Gastroesophageal sphincter (tissue), 4 donors: ENCODE results near the gene PTMS. TPM values are rescaled to one million over a fixed set of nuclear protein-coding genes. Genes with fewer than 3 reads are reported as not detected.
A peak's percentile ranks its signal among the peaks of the same experiment; 100 is the strongest.

ENCODE experiments used
- ATAC-seq: fragments of 150-250 bp; one replicate; pipeline ENCODE4 v1.9.1; 2016; ENCODE audit warnings: mild to moderate bottlenecking, moderate library complexity
- H3K27ac ChIP-seq, 4 donors: fragments of 200-600 bp; sonication (generic) in 3 of 4; 1 replicate in 3 of 4; 2 replicates in 1 of 4; pipeline ENCODE4 v1.5.1; 2016 to 2019
- H3K27me3 ChIP-seq: fragments of 200-600 bp; sonication (generic); one replicate; pipeline ENCODE4 v1.5.1; 2019
- H3K36me3 ChIP-seq, 2 donors: fragments of 200-600 bp; sonication (generic); one replicate each; pipeline ENCODE4 v1.5.1; 2019; ENCODE audit warnings: control low read depth in 1 of 2
- H3K4me1 ChIP-seq, 3 donors: fragments of 200-600 bp; sonication (generic); 1 replicate in 2 of 3; 2 replicates in 1 of 3; pipeline ENCODE4 v1.5.1; 2016 to 2019; ENCODE audit warnings: control low read depth in 2 of 3
- H3K4me3 ChIP-seq, 2 donors: fragments of 200-600 bp; sonication (generic); one replicate each; pipeline ENCODE4 v1.5.1; 2019; ENCODE audit warnings: mild to moderate bottlenecking in 1 of 2, moderate library complexity in 1 of 2
- H3K9me3 ChIP-seq, 3 donors: fragments of 200-600 bp; sonication (generic); one replicate each; pipeline ENCODE4 v1.5.1; 2017 to 2019; ENCODE audit warnings: control low read depth in 2 of 3
- CTCF ChIP-seq, 4 experiments: fragments of 200-600 bp in 2 of 4; fragments of 450-650 bp in 2 of 4; sonication (generic) in 1 of 4; IDR thresholded peaks; one replicate each; pipeline ENCODE4 v1.5.1; 2017 to 2019; ENCODE audit warnings: antibody characterized with exemption in 4 of 4, mild to moderate bottlenecking in 2 of 4, moderate library complexity in 2 of 4
- EP300 ChIP-seq: sonication (generic); formaldehyde crosslinking; IDR thresholded peaks from one replicate; pipeline ENCODE4 v1.6.1; 2017; ENCODE audit warnings: antibody characterized with exemption, mild to moderate bottlenecking
- POLR2A ChIP-seq, 2 donors: fragments of 450-650 bp; IDR thresholded peaks; one replicate each; pipeline ENCODE4 v1.6.1; 2017; ENCODE audit warnings: antibody characterized with exemption in 2 of 2, mild to moderate bottlenecking in 2 of 2, moderate library complexity in 1 of 2
- POLR2AphosphoS5 ChIP-seq: sonication (generic); formaldehyde crosslinking; IDR thresholded peaks from one replicate; pipeline ENCODE4 v1.6.1; 2017; ENCODE audit warnings: antibody characterized with exemption
- WGBS, 2 donors: methylation state at CpG; one replicate each; pipeline ENCODE4 v1.1.5; 2018; ENCODE audit warnings: low coverage in 1 of 2; 5-methylcytosine and 5-hydroxymethylcytosine counted together
- total RNA-seq, 4 donors: library from RNA; depleted of rRNA; stranded (reverse); fragments of >200 nt; gene quantifications; one replicate each; pipeline ENCODE4 v1.1.0, GENCODE V29; 2016

Gene PTMS
- total RNA-seq, 4 donors from 2014 or later = 259 to 516 (median 325) TPM

DNA sequence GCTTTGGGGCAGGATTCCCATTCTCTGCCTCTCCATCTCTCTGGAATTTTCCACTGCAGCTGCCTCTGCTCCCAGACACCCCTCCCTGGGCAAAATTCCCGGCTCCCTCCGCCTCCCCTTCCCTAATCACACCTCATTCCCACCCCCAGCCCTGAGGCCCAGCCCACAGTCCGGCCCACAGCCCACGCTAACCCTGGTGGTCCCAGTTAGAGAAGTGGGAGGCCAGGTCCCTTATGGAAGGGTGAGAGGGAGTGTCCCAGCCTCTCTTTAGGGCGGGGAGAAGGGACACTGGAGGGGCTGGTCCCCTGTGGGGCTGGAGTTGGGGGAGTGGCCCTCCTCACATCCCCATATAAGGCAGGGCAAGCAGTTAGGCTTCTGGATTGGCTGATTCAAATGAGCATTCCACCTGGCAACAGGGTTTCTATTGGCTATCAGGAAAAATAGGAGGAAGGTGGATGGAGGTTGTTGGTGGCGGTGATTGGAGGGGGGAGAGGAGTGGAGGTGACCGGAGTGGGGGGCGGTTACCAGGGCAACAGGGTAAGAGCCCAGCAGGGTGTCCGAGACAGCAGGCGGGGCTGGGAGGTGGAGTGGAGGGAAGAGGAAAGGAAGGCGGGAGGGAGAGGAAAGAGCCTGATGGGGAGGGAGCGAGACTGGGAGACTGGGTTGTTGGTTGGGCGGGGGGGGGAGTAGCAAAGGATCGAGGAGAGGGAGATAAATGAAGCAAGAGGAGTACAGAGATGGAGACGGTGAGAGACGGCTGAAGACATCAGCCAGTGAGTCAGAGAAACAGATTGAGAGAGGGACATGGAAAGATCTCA lies 1.9 kb upstream of the PTMS start:
- peak overlapping the region; percentile 16 to 91 for H3K4me3 ChIP-seq
- peak overlapping the region; percentile 93 to 99 (median 97) for H3K27ac ChIP-seq
- TF ChIP-seq POLR2AphosphoS5 = peak; percentile 42
- TF ChIP-seq EP300 = no peak
- no peak for TF ChIP-seq CTCF (IDR thresholded peaks at IDR 0.05)
- TF ChIP-seq POLR2A (IDR thresholded peaks at IDR 0.05) = no peak
- H3K27me3 ChIP-seq = no peaks in the 10 kb centered on the region
- 0 to 1% methylated on average over 7 to 11 of the region's 16 CpGs for WGBS, 2 donors
- no peaks in the 10 kb centered on the region for H3K36me3 ChIP-seq
- H3K9me3 ChIP-seq = no peaks in the 10 kb centered on the region
- peak; percentile 87 for ATAC-seq
- H3K4me1 ChIP-seq = peaks cover 0 to 55% (median 29%) of the 10 kb centered on the region in 3 donors

DNA sequence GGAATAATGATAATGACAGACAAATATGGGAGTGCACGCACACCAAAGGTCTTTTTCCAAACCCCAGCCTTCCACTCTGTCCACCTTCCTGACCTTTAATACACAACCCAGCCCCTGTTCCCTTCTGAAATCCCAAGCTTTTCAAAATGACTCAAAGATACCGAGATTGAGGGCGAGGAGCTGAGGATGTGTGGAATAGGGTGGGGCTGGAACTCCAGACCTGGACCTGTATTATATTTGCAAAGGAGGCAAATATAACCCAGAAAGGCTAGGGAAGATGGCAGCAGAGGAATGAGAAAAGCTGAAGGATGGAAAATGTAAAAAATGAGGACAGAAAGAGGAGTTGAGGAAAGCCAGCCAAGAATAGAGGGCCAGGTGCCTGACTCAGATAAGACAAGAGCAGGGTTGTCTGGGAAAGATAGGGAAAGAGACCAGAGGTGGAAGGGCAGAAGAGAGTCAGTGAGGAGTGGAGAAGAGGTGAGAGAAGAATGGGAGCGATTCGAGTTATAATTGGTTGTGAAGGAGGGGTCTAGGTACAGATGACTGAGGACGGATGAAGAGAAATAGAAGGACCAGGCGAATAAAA lies 1.0 kb upstream of the PTMS start:
- no peaks in the 10 kb centered on the region for H3K9me3 ChIP-seq
- H3K27ac ChIP-seq = peak overlapping the region; percentile 89 to 99 (median 97)
- peaks cover 0 to 9% of the 10 kb centered on the region in 2 donors for H3K36me3 ChIP-seq
- 20 to 40% methylated on average over 5 to 7 of the region's 7 CpGs for WGBS, 2 donors
- H3K4me3 ChIP-seq = peak overlapping the region; percentile 57 to 91
- H3K4me1 ChIP-seq = peaks cover 0 to 64% (median 33%) of the 10 kb centered on the region in 3 donors
- TF ChIP-seq POLR2AphosphoS5 = no peak
- no peak for TF ChIP-seq EP300
- TF ChIP-seq POLR2A (IDR thresholded peaks at IDR 0.05) = no peak
- no peak for TF ChIP-seq CTCF (IDR thresholded peaks at IDR 0.05)
- H3K27me3 ChIP-seq = no peaks in the 10 kb centered on the region
- no peak for ATAC-seq

DNA sequence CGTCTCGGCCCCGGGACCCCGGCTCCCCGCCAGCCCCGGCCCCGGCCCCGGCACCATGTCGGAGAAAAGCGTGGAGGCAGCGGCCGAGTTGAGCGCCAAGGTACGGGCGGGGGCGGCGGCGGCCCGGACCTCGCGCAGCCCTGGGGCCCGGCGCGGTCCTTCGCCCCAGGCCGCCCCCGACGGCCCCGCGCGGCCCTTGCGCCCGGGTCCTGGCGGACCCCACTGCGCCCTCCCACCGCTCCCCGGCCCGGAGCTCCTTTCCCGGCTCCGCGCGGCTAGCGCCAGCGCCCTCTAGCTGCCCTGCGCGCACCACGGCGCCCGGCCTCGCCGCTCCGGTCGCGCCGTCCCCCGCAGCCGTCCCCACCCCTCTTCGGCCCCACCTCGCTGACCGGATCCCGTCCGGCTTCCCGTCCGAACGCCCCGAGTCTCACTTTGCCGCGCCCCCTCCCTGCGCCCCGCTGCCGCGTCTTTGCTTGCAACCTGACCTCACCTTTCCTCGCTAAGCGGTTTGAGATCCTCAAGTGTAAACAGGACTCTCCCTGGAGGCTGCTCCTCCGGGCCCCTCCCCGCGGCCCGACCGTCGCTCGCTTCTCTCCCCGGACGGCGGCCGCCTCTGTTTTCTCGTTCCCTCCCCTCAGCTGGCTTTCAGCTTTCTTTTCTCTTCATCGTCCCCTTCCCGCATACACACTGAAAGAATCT lies 637 bp downstream of the PTMS start:
- TF ChIP-seq POLR2AphosphoS5 = peak; percentile 35
- TF ChIP-seq POLR2A (IDR thresholded peaks at IDR 0.05) = peak; percentile 15 to 16
- peak in 3 of 4 experiments; percentile 85 to 87 (median 87) for TF ChIP-seq CTCF (IDR thresholded peaks at IDR 0.05)
- no peak for TF ChIP-seq EP300
- peaks cover 0 to 22% of the 10 kb centered on the region in 2 donors for H3K36me3 ChIP-seq
- ATAC-seq = peak; percentile 63
- no peaks in the 10 kb centered on the region for H3K27me3 ChIP-seq
- H3K4me1 ChIP-seq = peaks cover 0 to 81% (median 47%) of the 10 kb centered on the region in 3 donors
- peak overlapping the region; percentile 57 to 91 for H3K4me3 ChIP-seq
- 0 to 1% methylated on average over 22 to 32 of the region's 88 CpGs for WGBS, 2 donors
- H3K27ac ChIP-seq = peak overlapping the region; percentile 89 to 99 (median 97)
- no peaks in the 10 kb centered on the region for H3K9me3 ChIP-seq

DNA sequence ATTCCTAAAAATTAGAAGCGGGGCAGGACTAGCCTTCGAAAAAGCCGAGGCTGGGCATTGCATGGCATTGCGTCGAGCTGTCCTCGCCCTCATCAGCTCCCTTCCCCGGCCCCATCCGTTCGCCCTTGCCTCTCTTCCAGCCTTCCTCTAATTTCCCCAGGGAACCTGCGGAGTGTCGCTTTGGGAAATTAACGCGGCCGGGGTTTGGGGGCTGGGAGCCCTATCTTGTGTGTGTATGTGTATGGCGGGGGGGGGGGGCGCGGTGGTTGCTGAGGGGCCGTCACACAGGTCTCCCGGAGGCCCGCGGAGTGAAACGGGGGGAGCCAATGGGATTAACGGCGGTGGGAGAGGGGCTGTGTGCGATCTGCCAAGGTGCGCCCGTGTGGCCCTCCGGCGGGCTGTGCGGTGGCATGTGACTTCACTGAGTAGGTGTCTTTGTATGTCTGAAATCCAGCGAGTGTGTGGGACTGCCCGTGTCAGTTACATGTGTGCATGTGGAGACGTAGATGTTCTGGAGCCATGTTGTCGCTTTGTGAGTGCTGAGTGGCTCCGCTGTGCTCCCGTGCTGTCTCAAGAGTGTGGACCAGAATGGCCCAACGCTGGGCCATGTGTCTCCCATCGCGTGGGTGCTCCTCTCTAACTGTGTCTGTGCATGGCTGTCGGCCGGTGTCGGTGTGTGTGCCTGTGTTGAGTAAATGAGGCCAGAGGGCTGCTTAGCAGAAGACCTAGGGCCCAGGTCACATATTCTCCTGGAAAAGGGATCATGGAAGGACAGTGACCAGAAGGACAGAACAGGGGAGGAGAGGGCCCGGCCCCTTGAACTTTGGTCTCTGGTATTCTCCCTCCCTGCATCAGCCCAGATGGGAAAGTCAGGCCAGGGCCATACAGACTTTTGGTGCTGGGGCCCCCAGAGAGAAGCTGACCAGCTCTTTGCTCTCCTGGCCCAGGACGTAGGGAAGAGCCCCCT lies 1.5 kb downstream of the PTMS start:
- WGBS, 2 donors = 1 to 8% methylated on average over 16 to 19 of the region's 44 CpGs
- no peak for ATAC-seq
- Histone ChIP-seq H3K4me1 (peaks cover 0 to 88% (median 54%) of the 10 kb centered on the region in 3 donors), H3K27ac (peak overlapping the region; percentile 89 to 99 (median 97)), H3K27me3 (no peaks in the 10 kb centered on the region), H3K36me3 (peaks cover 0 to 22% of the 10 kb centered on the region in 2 donors), H3K9me3 (no peaks in the 10 kb centered on the region), H3K4me3 (peak overlapping the region; percentile 57 to 91)
- TF ChIP-seq POLR2AphosphoS5 (no peak), POLR2A (IDR thresholded peaks at IDR 0.05) (no peak), CTCF (IDR thresholded peaks at IDR 0.05) (no peak), EP300 (no peak)
